Measurements from ENCODE around the gene ACAN.
"Not testable (repeated sequence)": the region's sequence is repeated elsewhere in the genome, so short reads cannot be mapped to it uniquely, and the experiment has no call there.

ACAN gene

DNA sequence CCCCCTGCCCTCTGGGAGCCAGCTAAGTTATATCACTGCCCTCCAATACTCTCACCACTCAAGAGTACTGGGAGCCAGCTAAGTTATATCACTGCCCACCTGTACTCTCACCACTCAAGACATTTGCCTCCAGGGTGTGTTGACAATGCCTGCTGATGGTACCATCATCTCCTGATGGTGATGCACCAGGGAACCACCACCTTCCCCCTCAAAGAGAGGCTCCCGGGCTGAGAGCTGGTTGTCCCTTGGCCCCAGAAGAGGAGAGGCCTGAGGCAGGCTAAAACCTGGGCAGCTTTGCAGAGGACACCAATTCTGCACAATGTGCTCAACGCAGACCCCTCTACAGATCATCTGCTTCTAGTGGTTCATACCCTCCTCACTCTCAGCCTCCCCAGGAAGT, 99.6 kb downstream of the ACAN start:
- DNase-seq (ENCODE audit: low read depth) = no peak

DNA sequence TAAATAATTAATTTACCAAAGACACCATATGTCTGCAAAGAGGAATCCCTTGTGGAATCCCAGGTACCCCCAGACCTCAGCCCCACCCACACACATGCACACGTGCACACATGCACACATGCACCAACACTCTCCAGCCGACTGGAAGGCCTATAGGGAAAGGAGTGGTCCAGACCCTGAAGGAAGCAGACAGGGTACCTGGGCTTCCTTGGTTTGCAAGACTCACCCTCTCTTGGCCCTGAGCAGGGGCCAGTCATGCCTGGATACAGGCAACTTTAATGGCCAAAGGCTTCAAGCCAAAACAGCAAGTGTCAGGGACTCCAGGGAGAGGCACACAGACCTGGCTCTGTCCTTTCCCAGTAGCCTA, 101.0 kb downstream of the ACAN start:
- DNase-seq (ENCODE audit: low read depth) = no peak

- peak; percentile 93 for DNase-seq (ENCODE audit: low read depth)
Observed at GRCh38 chr15:88904624-88905327, 101.5 kb downstream of the ACAN start.

GRCh38 chr15:88905576-88905975, 102.3 kb downstream of the ACAN start:
- no peak for DNase-seq (ENCODE audit: low read depth)

DNA sequence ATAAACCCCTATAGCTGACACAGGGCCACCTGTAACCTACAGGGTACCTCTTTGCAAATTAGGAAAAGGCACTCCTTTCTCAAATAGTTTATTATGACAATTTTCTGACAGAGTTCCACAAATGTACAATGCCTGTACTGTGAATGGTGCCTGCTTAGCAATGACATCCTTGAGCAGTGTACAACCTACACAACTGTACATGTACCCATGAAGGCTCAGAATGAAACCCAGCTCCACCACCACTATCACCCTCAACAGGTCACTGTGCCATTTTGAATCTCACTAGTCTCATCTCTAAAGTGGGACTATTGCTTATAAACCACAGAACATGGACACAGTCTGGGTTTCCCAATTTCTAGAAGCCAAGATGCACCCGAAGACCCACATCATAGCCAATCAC, 102.9 kb downstream of the ACAN start:
- DNase-seq (ENCODE audit: low read depth) = no peak

DNA sequence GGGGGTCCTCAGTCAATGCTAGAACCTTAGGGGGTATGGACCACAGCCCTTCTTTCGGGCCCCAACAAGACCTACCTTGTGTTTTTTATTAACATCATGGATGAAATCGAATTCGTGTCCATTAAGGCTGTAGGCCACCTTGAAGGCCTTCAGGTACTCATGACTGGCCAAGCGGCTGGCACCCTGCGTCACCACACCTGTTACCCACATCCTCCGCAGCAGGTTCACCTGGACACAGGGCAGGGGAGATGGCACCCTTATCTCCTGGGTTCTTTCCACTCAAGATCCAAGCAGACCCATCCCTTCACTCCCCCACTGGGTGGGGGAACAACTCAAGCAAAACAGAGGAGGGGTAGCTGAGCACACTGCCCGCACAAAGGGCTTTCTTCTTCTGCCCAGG, 103.3 kb downstream of the ACAN start:
- DNase-seq (ENCODE audit: low read depth) = no peak

DNA sequence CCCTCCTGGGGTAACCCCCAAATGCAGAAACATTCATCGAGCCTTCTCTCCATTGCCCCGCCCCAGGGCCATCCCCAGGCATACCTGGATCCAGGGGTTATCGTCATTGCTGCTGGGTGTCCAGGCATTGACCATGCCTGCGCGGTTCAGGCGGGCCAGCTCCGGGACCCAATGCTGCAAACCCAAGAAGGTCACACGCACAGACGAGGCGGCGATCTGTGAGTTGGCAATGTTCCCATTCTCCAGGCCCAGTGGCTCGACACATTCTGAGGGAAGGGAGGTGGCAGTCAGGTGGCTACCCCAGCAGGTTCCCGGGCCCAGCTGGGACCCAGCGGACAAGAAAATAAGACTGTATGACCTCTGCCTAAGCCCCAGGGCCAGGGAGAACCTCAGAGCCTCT, 103.9 kb downstream of the ACAN start:
- DNase-seq (ENCODE audit: low read depth) = no peak

DNA sequence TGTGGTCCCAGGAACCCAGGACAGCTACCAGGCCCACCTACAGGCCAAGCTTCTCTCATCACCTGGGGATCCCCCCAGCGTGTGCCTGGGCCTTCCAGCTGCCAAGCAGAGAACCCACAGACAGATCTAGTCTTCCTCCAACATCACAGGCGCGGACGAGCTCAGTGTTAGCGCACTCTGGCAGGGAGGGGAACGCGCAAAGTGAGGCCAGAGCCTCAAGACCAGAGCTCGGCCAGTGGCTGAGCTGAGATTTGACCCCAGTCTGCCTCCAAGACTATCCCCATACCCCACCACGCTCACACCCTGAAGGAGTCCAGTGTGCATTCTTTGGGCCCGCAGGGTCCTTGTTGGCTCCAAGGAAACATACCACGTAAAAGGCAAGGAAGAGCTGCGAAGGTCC, 104.9 kb downstream of the ACAN start:
- no peak for DNase-seq (ENCODE audit: low read depth)

DNA sequence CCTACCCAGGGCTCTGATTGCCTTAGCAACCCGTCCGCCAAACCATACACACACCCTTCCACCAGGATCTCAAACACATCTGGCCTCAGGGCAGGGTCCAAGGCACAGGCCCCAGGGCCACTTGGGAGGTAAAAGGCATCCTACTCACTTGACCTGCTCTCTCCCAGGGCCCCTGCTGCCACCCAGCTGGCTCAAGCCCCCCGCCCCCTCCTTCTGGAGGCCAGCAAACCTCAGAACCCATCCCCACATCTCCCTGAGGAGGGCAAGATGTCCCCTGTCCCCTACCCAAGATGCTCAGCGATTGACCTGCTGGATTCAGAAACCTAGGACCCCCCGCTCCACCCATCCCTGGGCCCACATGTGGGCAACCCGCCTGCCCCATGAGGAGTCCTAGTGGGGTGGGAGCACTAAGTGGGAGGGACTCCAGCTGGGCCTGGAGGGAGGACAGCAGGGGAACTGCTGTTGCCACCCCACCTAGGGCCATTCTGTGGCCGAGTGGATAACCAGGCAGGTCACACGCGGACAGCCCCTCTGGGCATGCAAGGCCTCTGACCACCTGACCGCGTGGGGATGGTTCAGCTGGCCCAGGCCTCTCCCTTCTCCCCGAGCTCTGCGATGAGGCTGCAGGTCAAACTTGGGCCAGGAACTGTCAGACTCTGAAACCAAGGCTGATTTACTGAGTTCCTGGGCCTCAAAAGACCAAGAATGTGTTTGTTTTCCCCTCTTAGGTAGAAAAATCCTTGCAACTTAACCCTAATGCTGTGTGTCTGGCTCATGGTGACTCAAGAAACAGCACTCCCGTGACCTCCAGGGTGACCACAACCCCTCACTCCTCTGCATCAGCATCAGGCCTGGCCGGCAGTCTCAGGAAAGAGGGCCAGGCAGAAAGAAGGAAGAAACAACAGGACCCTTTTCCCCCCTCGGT, 105.7 kb downstream of the ACAN start:
- DNase-seq (ENCODE audit: low read depth) = no peak

GRCh38 chr15:88909956-88910831, 107.0 kb downstream of the ACAN start:
- DNase-seq (ENCODE audit: low read depth) = no peak

DNA sequence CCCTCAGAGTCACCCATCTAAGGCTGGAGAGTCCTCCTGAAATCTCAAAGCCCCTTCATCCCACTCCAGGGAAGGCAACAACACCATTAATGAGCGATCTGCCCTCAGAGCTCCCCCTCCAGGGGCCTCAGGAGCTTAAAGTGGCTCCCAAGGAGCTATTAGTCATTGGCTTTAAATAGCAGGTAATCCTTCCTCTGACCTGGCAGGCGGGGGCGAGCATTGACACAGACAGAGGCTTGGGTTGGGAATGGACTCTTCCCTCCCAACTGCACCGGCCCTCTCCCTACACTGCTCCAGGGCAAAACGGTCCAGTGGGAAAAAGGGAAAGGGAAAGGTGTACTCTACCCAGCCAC, 108.5 kb downstream of the ACAN start:
- no peak for DNase-seq (ENCODE audit: low read depth)

DNA sequence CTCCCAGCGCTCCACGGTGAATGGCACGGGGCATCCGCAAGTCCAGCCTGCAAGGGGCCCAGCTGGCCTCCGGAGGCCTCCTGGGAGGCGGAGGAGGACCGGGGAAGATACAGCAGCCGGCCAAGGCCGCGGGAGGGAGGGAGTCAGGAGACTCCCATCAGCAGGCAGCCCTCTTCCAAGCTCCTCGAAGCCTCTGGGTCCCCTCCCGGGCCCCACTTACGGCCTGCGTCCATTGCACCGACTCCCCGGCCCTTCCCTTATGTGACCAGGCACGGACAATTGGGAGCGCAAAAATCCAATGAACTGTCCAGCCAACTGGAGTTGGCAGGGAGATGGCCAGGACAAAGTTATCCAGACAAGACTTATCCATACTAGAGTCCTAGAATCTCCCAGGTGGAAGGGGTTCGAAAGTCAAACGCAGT, 109.3 kb downstream of the ACAN start:
- no peak for DNase-seq (ENCODE audit: low read depth)

GRCh38 chr15:88913017-88913849, 110.0 kb downstream of the ACAN start, which contains the start of gene MFGE8:
MFGE8 (minus strand) TSS chr15:88913379; CDS start chr15:88913319, 60 bp downstream.
- peak; percentile 39 for DNase-seq (ENCODE audit: low read depth)

DNA sequence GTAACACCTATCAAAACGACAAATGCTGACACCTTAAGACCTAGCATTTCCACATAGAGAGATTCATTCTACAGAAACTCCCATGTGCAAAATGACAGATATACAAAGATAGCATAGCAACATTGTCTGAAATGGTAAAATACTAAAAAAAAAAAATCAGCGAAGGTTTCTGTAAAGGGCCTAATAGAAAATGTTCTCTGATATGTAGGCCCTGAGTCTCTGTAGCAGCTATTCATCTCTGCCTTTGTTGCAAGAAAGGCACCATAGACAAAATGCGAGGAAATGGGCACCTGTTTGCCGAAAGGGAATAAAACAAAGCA, 110.6 kb downstream of the ACAN start:
- no peak for DNase-seq (ENCODE audit: low read depth)

GRCh38 chr15:88915354-88915753, 112.1 kb downstream of the ACAN start:
- DNase-seq (ENCODE audit: low read depth) = no peak

DNA sequence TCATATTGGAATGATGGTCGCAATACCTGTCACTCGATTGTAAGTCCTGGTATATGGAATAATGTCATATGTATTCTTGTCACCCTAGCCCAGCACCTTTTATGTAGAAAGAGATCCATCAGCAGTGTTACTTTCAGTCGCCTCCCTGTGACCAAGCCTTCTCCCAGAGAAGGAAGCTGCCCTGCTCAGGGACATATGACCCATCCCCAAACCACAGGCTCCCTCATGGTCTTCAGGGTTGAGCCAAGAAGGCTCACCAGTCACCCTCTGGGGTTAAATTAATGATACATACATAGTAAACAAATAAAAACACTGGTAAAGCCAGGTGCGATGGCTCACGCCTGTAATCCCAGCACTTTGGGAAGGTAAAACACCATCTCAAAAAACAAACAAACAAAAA, 114.5 kb downstream of the ACAN start:
- no peak for DNase-seq (ENCODE audit: low read depth)

GRCh38 chr15:88918738-88919137, 115.5 kb downstream of the ACAN start:
- DNase-seq (ENCODE audit: low read depth) = no peak

GRCh38 chr15:88920186-88920891, 117.1 kb downstream of the ACAN start:
- DNase-seq (ENCODE audit: low read depth) = no peak

DNA sequence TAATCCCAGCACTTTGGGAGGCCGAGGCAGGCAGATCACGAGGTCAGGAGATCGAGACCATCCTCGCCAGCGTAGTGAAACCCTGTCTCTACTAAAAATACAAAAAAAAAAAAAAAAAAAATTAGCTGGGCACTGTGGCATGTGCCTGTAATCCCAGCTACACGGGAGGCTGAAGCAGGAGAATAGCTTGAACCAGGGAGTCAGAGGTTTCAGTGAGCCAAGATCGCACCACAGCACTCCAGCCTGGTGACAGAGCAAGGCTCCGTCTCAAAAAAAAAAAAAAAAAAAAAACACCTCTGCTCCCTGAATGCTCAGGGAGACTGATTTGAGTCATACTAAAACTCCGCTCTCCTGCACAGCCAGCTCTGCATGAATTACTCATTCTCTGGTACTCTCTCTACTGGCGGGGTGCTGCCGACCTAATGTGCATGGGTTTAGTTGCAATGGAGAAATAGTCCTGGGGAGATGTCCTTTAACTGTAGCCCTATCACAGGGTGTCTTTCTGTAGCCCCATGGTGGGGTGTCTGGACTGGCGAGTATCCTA, 117.7 kb downstream of the ACAN start:
- DNase-seq (ENCODE audit: low read depth) = not testable (repeated sequence)
